Measurements from ENCODE around the gene TAF6L. TPM values are rescaled to one million over a fixed set of nuclear protein-coding genes. Genes with fewer than 3 reads are reported as not detected.

Gene TAF6L
- polyA plus RNA-seq, 1 experiment: 8.9 TPM

- Histone ChIP-seq H3K9me3 (ENCODE audit: control insufficient read depth, insufficient read depth, low read length) (peaks cover 4% of the 10 kb centered on the region; the same call in 1 of the 2 replicates), H3K27me3 (ENCODE audit: control insufficient read depth, insufficient read depth, low read length) (no peaks in the 10 kb centered on the region), H3K4me3 (ENCODE audit: low read depth, low read length) (peak overlapping the region; percentile 35), H3K27ac (ENCODE audit: low read depth, low read length) (peak overlapping the region; percentile 77)
- no peak for DNase-seq (ENCODE audit: low read depth, low spot score)
- ChIA-PET CTCF (no interaction called here), POLR2A (interaction anchor here (0.9 to 1.3 kb wide), 2 partner anchors 12 to 65 kb away, joined by 3 to 4 read pairs; partner anchors contain the start of gene HNRNPUL2)
- no peak for TF ChIP-seq CTCF (IDR thresholded peaks at IDR 0.05; ENCODE audit: low read depth, low read length)
These were observed 21.0 kb downstream of the TAF6L start for GRCh38 chr11:62792202-62792575.

- Histone ChIP-seq H3K27ac (ENCODE audit: low read depth, low read length) (no peak overlapping the region), H3K27me3 (ENCODE audit: control insufficient read depth, insufficient read depth, low read length) (no peaks in the 10 kb centered on the region), H3K9me3 (ENCODE audit: control insufficient read depth, insufficient read depth, low read length) (peaks cover 4% of the 10 kb centered on the region; the same call in 1 of the 2 replicates), H3K4me3 (ENCODE audit: low read depth, low read length) (no peak overlapping the region)
- ChIA-PET POLR2A (interaction anchor here (0.7 to 1.5 kb wide), 4 partner anchors 10 to 47 kb away, joined by 3 to 7 read pairs (median 4); partner anchors contain the start of gene NXF1), CTCF (interaction anchor here (2.9 kb wide), 1 partner anchor 8 kb away, joined by 13 read pairs; no protein-coding TSS in a partner anchor)
- DNase-seq (ENCODE audit: low read depth, low spot score): no peak
- TF ChIP-seq CTCF (IDR thresholded peaks at IDR 0.05; ENCODE audit: low read depth, low read length): no peak
These were observed 23.1 kb downstream of the TAF6L start for GRCh38 chr11:62794201-62794775.

- DNase-seq (ENCODE audit: low read depth, low spot score): no peak
- POLR2A ChIA-PET: interaction anchor here (0.6 to 1.1 kb wide), 3 partner anchors 8 to 98 kb away, joined by 3 to 8 read pairs (median 5); partner anchors contain the start of gene TEX54
- H3K9me3 ChIP-seq (ENCODE audit: control insufficient read depth, insufficient read depth, low read length): peaks cover 4% of the 10 kb centered on the region; the same call in 1 of the 2 replicates
- CTCF ChIA-PET: interaction anchor here (0.6 to 2.9 kb wide), 2 partner anchors 9 to 10 kb away, joined by 5 to 13 read pairs; partner anchors contain the start of gene TMEM179B
- H3K27me3 ChIP-seq (ENCODE audit: control insufficient read depth, insufficient read depth, low read length): no peaks in the 10 kb centered on the region
- TF ChIP-seq CTCF (IDR thresholded peaks at IDR 0.05; ENCODE audit: low read depth, low read length): no peak
- H3K27ac ChIP-seq (ENCODE audit: low read depth, low read length): no peak overlapping the region
- H3K4me3 ChIP-seq (ENCODE audit: low read depth, low read length): no peak overlapping the region
These were observed 25.1 kb downstream of the TAF6L start for GRCh38 chr11:62796281-62796680.

- H3K27ac ChIP-seq (ENCODE audit: low read depth, low read length): no peak overlapping the region
- no peaks in the 10 kb centered on the region for H3K9me3 ChIP-seq (ENCODE audit: control insufficient read depth, insufficient read depth, low read length)
- TF ChIP-seq CTCF (IDR thresholded peaks at IDR 0.05; ENCODE audit: low read depth, low read length): no peak
- DNase-seq (ENCODE audit: low read depth, low spot score): no peak
- no peak overlapping the region for H3K4me3 ChIP-seq (ENCODE audit: low read depth, low read length)
- H3K27me3 ChIP-seq (ENCODE audit: control insufficient read depth, insufficient read depth, low read length): no peaks in the 10 kb centered on the region
- ChIA-PET CTCF (interaction anchor here (2.9 kb wide), 1 partner anchor 13 kb away, joined by 16 read pairs; the partner anchor contains the start of gene TMEM179B), POLR2A (interaction anchor here (1.1 kb wide), 1 partner anchor 32 kb away, joined by 14 read pairs; the partner anchor contains the start of gene STX5)
These were observed 28.3 kb downstream of the TAF6L start for GRCh38 chr11:62799486-62799885.

- Histone ChIP-seq H3K4me3 (ENCODE audit: low read depth, low read length) (no peak overlapping the region), H3K27me3 (ENCODE audit: control insufficient read depth, insufficient read depth, low read length) (no peaks in the 10 kb centered on the region), H3K9me3 (ENCODE audit: control insufficient read depth, insufficient read depth, low read length) (no peaks in the 10 kb centered on the region), H3K27ac (ENCODE audit: low read depth, low read length) (no peak overlapping the region)
- DNase-seq (ENCODE audit: low read depth, low spot score): no peak
- ChIA-PET POLR2A (interaction anchor here (0.5 kb wide), 2 partner anchors 20 to 47 kb away, joined by 3 to 4 read pairs; partner anchors contain the start of gene ZBTB3), CTCF (interaction anchor here (2.9 kb wide), 1 partner anchor 14 kb away, joined by 16 read pairs; the partner anchor contains the start of gene TMEM179B)
- TF ChIP-seq CTCF (IDR thresholded peaks at IDR 0.05; ENCODE audit: low read depth, low read length): no peak
These were observed 29.9 kb downstream of the TAF6L start for GRCh38 chr11:62801071-62801470.

All from AG04450 (cell line).